HG03066 (cell line): ENCODE data around the gene ENDOU.

Experiments used
- ATAC-seq: cut with Tn5 transposase; IDR thresholded peaks from one replicate; pipeline ENCODE4 v1.9.1; 2021; ENCODE audit warnings: low read depth; ENCODE audit not compliant: unreplicated experiment

The ENDOU gene, protein sequence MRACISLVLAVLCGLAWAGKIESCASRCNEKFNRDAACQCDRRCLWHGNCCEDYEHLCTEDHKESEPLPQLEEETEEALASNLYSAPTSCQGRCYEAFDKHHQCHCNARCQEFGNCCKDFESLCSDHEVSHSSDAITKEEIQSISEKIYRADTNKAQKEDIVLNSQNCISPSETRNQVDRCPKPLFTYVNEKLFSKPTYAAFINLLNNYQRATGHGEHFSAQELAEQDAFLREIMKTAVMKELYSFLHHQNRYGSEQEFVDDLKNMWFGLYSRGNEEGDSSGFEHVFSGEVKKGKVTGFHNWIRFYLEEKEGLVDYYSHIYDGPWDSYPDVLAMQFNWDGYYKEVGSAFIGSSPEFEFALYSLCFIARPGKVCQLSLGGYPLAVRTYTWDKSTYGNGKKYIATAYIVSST

DNA sequence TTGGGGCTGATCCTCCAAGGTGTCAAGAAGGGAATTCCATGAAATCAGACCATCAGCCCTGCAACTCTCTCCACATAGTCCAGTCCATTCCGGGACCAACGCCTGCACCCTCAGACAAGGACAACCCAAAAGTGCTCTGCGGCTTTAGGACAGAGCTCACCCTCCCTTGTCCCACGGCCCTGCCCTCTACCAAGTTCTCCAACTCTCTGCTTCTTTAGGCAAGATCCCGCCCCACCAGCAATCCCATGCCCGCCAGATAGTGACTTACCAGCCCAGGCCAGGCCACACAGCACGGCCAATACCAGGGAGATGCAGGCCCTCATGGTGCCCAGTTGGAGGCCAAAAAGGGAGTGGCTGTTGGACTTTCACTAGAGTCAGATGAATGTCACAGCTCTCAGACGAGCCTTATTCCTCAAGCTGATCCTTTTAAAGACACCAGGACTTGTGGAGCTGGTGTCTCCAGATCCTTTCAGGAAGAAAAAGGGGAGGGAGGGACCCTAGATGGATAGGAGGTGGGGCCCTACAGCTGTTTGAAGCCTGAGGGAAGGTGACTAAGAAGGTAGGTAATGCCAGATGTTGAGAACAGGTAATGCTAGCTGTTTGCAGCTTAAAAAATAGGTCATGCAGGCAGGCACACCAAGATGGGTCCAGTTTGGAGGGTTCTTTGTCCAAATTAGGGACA, at the start of gene ENDOU:
ENDOU (minus strand) TSS at position 400 of the 682 bp plus-strand sequence; CDS start at position 323, 77 bp downstream.
- no peak for ATAC-seq

GRCh38 chr12:47774663-47775062, 49.4 kb upstream of the ENDOU start:
- ATAC-seq = no peak

DNA sequence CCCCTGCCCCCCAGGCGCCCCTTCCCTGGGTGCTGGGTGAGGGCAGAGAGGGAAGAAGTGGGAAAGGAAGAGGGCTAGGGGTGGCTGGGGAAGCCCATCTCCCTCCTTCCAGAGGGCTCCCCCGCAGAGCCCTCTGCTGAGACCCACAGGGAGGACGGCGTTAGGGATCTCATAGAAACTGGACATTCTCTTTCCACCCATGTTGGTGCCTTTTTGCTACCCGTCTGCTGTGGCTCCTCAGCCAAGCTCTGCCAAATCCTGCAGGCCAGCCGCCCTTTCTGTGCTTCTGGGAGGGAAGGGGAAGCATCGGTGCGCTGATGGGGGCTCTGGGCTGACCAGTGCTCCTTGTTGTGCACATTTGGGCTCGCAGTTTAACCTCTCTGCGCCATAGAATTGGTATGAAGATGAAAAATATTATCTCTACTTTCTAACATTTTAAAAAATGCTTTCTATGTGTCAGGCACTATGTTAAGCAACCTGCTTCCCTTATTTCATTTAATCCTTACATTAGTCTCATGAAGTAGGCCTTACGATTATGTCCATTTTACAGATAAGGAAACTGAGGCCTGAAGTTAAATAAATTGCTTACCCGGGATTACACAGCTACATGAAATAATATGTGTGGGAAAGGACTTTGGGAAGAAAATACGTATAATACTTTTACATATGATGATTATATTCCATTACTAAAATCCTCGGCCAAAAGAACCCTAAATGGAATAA, 48.7 kb upstream of the ENDOU start:
- ATAC-seq = no peak

- ATAC-seq = peak; percentile 81
Observed at GRCh38 chr12:47773062-47773857, 48.0 kb upstream of the ENDOU start, which contains the start of gene SLC48A1. TSS of gene SLC48A1 (plus strand) at chr12:47773238. CDS start at chr12:47773305, 67 bp downstream.

DNA sequence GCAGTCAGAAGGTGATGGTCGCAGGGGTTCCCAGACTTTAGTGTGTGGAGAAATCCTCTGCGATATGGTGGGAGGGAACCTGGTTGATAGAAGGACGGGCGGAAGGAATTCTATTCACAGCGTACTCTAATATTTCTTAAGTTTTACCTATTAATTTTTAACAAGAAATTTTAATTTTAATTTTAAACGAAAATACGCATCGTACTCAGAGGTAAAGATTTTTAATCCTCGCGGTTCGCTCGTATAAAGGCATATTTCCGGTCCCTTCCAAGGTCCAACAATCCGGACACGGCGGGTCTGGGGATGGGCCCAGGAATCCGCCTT, 47.4 kb upstream of the ENDOU start:
- ATAC-seq = no peak

DNA sequence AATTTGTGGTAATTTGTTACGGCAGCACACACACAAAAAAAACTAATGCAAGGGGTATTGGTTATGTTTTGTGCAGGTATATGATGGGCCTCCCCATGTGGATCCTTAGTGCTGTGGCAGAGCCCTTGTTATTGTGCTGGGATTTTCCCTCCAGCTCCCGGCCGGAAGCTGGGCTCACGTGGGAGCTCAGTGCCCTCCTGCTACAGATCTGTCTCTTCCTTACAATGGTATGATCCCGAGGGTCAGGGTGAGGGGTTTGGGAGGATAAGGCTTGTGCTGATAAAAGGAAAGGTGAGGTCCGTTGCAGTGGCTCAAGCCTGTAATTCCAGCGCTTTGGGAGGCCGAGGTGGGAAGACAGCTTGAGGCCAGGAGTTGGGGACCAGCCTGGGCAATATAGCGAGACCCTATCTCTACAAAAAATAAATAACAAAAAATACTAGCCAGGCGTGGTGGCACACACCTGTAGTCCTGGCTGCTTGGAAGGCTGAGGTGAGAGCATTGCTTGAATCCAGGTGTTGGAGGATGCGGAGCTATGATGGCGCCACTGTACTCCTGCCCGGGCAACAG, 46.9 kb upstream of the ENDOU start:
- ATAC-seq = no peak

- ATAC-seq = no peak
Observed at GRCh38 chr12:47771304-47771703, 46.0 kb upstream of the ENDOU start.

- ATAC-seq = no peak
Observed at GRCh38 chr12:47770086-47770726, 44.9 kb upstream of the ENDOU start.

- ATAC-seq = no peak
Observed at GRCh38 chr12:47769234-47770085, 44.2 kb upstream of the ENDOU start.

GRCh38 chr12:47768323-47768811, 43.1 kb upstream of the ENDOU start:
- ATAC-seq = no peak

- ATAC-seq = no peak
Observed at GRCh38 chr12:47767216-47767724, 42.0 kb upstream of the ENDOU start.

GRCh38 chr12:47766502-47767215, 41.4 kb upstream of the ENDOU start:
- ATAC-seq = no peak

GRCh38 chr12:47763481-47764346, 38.4 kb upstream of the ENDOU start:
- no peak for ATAC-seq

DNA sequence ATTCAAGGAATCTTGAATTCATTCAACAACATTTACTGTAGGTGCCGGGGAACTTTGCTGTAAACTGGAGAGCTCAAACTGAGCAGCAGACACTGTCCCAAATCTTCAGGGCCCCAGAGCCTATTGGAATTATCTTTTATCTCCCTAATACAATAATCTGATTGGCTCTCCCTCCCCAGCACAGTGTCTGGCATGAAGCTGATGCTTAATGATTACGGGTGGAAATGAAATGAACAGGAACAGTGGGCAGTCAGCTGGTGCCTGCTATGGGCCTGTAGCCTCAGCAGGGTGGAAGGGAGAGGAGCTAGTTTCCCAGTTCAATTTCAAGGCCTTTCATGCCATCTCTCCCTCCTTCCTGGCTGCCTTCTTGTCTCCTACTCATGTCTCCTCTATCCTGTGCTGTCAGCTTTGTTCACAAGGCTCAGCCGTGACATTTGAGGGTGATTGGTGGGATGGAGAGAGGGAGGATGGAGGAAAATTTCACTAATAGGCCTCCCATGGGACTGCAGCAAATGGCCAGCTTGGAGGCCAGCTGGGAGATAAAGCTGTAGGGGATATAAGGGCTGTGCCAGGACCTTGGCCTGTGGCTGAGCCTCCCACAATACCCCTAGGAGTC, 37.7 kb upstream of the ENDOU start:
- no peak for ATAC-seq

- ATAC-seq = peak; percentile 41
Observed at GRCh38 chr12:47758834-47759690, 33.8 kb upstream of the ENDOU start, which contains the start of gene RAPGEF3. TSS of gene RAPGEF3 (minus strand) at chr12:47758880. CDS start at chr12:47758556, 324 bp downstream.

DNA sequence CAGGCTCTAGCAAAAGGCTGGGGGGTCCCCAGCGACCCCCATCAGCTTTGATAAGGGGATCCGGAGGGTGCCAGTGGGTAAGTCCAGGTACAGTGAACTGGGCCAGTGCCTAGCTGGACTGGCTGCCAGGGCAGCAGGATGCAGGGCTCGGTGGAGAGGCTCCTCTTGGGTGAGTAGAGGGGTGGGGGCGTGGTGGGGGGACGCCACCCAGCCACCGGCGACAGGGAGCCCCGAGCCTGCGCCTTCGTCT, 33.2 kb upstream of the ENDOU start:
- ATAC-seq = no peak
